MCF 10A (cell line): ENCODE measurements around the gene COX7A2. TPM values are rescaled to one million over a fixed set of nuclear protein-coding genes. Genes with fewer than 3 reads are reported as not detected.

Experiments used
- BruUV-seq: library from RNA; stranded (reverse); fragments of 400-500 nt; replicated peaks from 2 replicates; lab custom pipeline; 2021; lab: Mats Ljungman, UMichigan
- CTCF ChIA-PET: fragments of 300-600 bp; sonication (Branson Sonifier 250); formaldehyde crosslinking; extraction: SDS; loops from one replicate; lab custom pipeline; 2021; ENCODE audit warnings: antibody characterized with exemption, inconsistent platforms; lab: Yijun Ruan, JAX
- POLR2A ChIA-PET: fragments of 300-600, 350-650 bp; sonication (Branson Sonifier 250); formaldehyde crosslinking; extraction: SDS; loops from one replicate; lab custom pipeline; 2020; ENCODE audit warnings: antibody characterized with exemption, inconsistent platforms; lab: Yijun Ruan, JAX
- DNase-seq: peaks from one replicate; pipeline ENCODE4 v3.0.0-alpha.2; 2018; ENCODE audit not compliant: unreplicated experiment
- H3K27ac Mint-ChIP-seq: one replicate; pipeline ENCODE4 v1.8.0; 2022; ENCODE audit warnings: mild to moderate bottlenecking, low read depth, mixed read lengths; ENCODE audit not compliant: unreplicated experiment
- H3K27me3 Mint-ChIP-seq: one replicate; pipeline ENCODE4 v1.8.0; 2022; ENCODE audit warnings: mixed read lengths; ENCODE audit not compliant: insufficient read depth, unreplicated experiment
- H3K36me3 Mint-ChIP-seq: one replicate; pipeline ENCODE4 v1.8.0; 2022; ENCODE audit warnings: mild to moderate bottlenecking, moderate library complexity, mixed read lengths; ENCODE audit not compliant: insufficient read depth, unreplicated experiment
- H3K4me1 Mint-ChIP-seq: one replicate; pipeline ENCODE4 v1.8.0; 2022; ENCODE audit warnings: mixed read lengths; ENCODE audit not compliant: insufficient read depth, unreplicated experiment
- H3K4me3 Mint-ChIP-seq: one replicate; pipeline ENCODE4 v1.8.0; 2022; ENCODE audit warnings: mild to moderate bottlenecking, moderate library complexity, mixed read lengths; ENCODE audit not compliant: unreplicated experiment
- H3K9me3 Mint-ChIP-seq: one replicate; pipeline ENCODE4 v1.8.0; 2022; ENCODE audit warnings: mixed read lengths; ENCODE audit not compliant: unreplicated experiment
- intact Hi-C: fragments of 100-400 bp; cut with micrococcal nuclease; formaldehyde crosslinking; loops from 2 replicates; pipeline ENCODE4 v1.14.1; 2022
- total RNA-seq: library from RNA; stranded (reverse); gene quantifications from 2 replicates; pipeline ENCODE4 v1.2.3, GENCODE V29; 2022
- TF ChIP-seq, protein P1 (sequence below): fragments of 200-600 bp; IDR thresholded peaks from one replicate; pipeline ENCODE4 v1.8.0; 2022; ENCODE audit warnings: antibody characterized with exemption, mild to moderate bottlenecking; ENCODE audit not compliant: unreplicated experiment

The COX7A2 gene
- total RNA-seq, 1 experiment from 2014 or later, result 316 TPM

DNA sequence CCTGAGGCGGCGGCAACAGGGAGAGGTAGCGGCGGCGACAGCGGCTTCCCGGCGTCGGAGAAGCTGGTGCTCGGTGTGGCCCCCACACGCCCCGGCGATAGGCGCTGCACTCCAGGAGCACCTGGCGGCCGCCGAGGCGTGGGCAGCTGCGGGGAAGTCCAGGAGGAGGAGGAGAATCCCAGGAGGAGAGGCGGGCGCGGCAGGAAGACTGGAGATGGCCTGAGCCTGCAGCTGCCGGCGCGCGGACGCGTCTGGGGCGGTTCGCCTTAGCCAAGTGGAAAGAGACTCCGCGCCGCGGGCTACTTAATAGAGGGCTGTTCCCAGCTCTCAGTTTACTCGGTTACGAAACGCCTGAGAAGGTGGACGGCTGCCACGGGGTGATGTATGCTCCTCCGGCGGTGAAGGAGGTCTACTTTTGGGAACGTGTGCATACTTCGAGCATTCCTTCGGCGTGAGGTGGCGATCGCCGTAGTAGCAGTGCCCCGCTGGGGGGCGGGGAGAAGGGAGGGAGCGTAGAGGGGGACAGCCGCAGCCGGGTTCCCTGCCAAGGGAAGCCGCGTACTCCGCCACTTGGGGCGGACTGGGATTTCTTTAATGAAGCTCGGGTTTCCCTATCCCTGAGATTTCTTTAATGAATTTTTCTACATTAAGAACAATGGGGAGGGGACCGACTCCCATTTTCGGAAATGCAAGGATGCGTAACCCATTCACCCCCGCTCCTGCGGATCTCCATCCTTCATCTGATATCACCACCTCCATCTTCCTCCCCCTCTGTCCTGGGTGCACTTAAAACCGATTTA lies 37.6 kb downstream of the COX7A2 start, which contains the start of gene COL12A1:
Gene COL12A1 (minus strand): TSS at position 278 of the 800 bp plus-strand sequence. CDS start 3,261 bp downstream, outside the sequence.
- intact Hi-C loops, result loop anchor here (1.0 to 10.0 kb wide), 7 partner anchors 213 to 1531 kb away; no protein-coding TSS in a partner anchor
- POLR2A ChIA-PET, result interaction anchor here (0.6 to 4.2 kb wide), 16 partner anchors 11 to 1553 kb away, joined by 3 to 31 read pairs (median 3); partner anchors contain the start of genes COX7A2 and SENP6
- no TSS peak for BruUV-seq
- no peaks in the 10 kb centered on the region for H3K27me3 Mint-ChIP-seq
- H3K36me3 Mint-ChIP-seq, result peaks cover 5% of the 10 kb centered on the region
- no peaks in the 10 kb centered on the region for H3K9me3 Mint-ChIP-seq
- peaks cover 42% of the 10 kb centered on the region for H3K4me1 Mint-ChIP-seq
- CTCF ChIA-PET, result interaction anchor here (0.6 to 11.0 kb wide), 22 partner anchors 8 to 1532 kb away, joined by 3 to 151 read pairs (median 4); no protein-coding TSS in a partner anchor
- H3K27ac Mint-ChIP-seq, result peak within 1 kb of the TSS; percentile 90
- DNase-seq, result peak; percentile 99
- peak within 1 kb of the TSS; percentile 99 for H3K4me3 Mint-ChIP-seq
- TF ChIP-seq, protein P1, sequence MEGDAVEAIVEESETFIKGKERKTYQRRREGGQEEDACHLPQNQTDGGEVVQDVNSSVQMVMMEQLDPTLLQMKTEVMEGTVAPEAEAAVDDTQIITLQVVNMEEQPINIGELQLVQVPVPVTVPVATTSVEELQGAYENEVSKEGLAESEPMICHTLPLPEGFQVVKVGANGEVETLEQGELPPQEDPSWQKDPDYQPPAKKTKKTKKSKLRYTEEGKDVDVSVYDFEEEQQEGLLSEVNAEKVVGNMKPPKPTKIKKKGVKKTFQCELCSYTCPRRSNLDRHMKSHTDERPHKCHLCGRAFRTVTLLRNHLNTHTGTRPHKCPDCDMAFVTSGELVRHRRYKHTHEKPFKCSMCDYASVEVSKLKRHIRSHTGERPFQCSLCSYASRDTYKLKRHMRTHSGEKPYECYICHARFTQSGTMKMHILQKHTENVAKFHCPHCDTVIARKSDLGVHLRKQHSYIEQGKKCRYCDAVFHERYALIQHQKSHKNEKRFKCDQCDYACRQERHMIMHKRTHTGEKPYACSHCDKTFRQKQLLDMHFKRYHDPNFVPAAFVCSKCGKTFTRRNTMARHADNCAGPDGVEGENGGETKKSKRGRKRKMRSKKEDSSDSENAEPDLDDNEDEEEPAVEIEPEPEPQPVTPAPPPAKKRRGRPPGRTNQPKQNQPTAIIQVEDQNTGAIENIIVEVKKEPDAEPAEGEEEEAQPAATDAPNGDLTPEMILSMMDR, result peak; percentile 5

GRCh38 chr6:75204959-75205775 lies 38.4 kb downstream of the COX7A2 start:
- Mint-ChIP-seq H3K27me3 (no peaks in the 10 kb centered on the region), H3K27ac (peak overlapping the region; percentile 90), H3K4me3 (peak overlapping the region; percentile 99), H3K36me3 (peaks cover 5% of the 10 kb centered on the region), H3K9me3 (no peaks in the 10 kb centered on the region), H3K4me1 (peaks cover 42% of the 10 kb centered on the region)
- peak; percentile 61 for DNase-seq
- TSS peak; percentile 53 for BruUV-seq
- ChIA-PET POLR2A (interaction anchor here (0.7 to 4.2 kb wide), 19 partner anchors 11 to 1552 kb away, joined by 3 to 31 read pairs (median 3); partner anchors contain the start of genes COX7A2 and SENP6), CTCF (interaction anchor here (0.6 to 11.0 kb wide), 30 partner anchors 12 to 1531 kb away, joined by 3 to 151 read pairs (median 4); no protein-coding TSS in a partner anchor)
- intact Hi-C loops, result loop anchor here (1.0 to 10.0 kb wide), 10 partner anchors 106 to 1530 kb away; no protein-coding TSS in a partner anchor
- TF ChIP-seq, protein P1, result no peak

DNA sequence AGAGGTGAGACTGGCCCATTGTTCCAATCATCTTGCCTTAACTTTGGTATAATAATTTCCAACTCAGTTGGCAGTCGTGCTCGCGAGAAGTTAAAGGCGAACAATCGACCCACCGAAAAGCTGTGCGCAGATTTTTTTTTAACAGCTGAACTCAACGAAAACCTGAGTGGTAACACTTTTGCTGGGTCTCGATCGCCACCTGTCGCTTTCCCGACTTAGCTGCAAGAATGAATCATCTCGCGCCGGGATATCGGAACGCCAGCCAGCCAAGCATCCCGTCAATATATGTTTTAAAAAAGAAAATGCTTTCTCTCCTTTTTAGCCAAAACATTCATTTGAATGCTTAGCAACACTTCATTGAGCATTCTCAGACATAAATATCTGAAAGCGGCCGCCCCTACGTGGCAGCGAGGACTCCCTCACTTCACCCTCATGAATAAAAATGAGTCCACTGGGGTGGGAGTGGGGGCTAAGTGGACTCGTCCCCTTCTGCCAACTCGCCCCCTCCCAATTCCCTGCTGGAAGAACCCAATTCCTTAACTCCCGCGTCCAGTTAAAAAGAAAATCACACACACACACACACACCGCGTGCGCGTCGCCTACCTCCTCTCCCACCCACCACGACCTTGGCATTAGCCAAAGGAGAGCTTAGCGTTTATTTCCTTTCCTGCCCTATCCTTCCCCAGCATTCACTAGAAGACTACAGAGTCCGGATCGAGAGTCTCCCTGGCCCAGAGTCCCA lies 39.2 kb downstream of the COX7A2 start:
- peak overlapping the region; percentile 90 for H3K27ac Mint-ChIP-seq
- BruUV-seq, result no TSS peak
- no peaks in the 10 kb centered on the region for H3K9me3 Mint-ChIP-seq
- peaks cover 5% of the 10 kb centered on the region for H3K36me3 Mint-ChIP-seq
- ChIA-PET POLR2A (interaction anchor here (0.6 to 4.2 kb wide), 25 partner anchors 9 to 1509 kb away, joined by 3 to 31 read pairs (median 4); partner anchors contain the start of gene COX7A2), CTCF (interaction anchor here (0.6 to 11.0 kb wide), 50 partner anchors 10 to 1433 kb away, joined by 3 to 151 read pairs (median 4); partner anchors contain the start of gene COX7A2)
- TF ChIP-seq, protein P1, result peak; percentile 63
- H3K4me1 Mint-ChIP-seq, result peaks cover 42% of the 10 kb centered on the region
- no peaks in the 10 kb centered on the region for H3K27me3 Mint-ChIP-seq
- intact Hi-C loops, result loop anchor here (1.0 to 10.0 kb wide), 8 partner anchors 105 to 1530 kb away; no protein-coding TSS in a partner anchor
- DNase-seq, result peak; percentile 91
- peak overlapping the region; percentile 99 for H3K4me3 Mint-ChIP-seq
